WI38 (cell line): ENCODE results near the gene COL13A1.

Experiments
- H3K4me3 ChIP-seq: 2 replicates; pipeline ENCODE4 v1.5.1; 2011; ENCODE audit warnings: low read depth, mild to moderate bottlenecking, control low read depth, low read length
- CTCF ChIP-seq: IDR thresholded peaks from 2 replicates; pipeline ENCODE4 v1.5.1; 2012; ENCODE audit warnings: low read depth, mild to moderate bottlenecking, control low read depth, low read length

COL13A1 gene

GRCh38 chr10:69878951-69879350 is 77.2 kb downstream of the COL13A1 start:
- no peak overlapping the region for H3K4me3 ChIP-seq
- TF ChIP-seq CTCF = no peak

- TF ChIP-seq CTCF = no peak
- H3K4me3 ChIP-seq = no peak overlapping the region
These were observed 78.0 kb downstream of the COL13A1 start for GRCh38 chr10:69879634-69880257.

GRCh38 chr10:69880301-69881081 is 78.8 kb downstream of the COL13A1 start:
- TF ChIP-seq CTCF = no peak
- H3K4me3 ChIP-seq = no peak overlapping the region

- no peak overlapping the region for H3K4me3 ChIP-seq
- no peak for TF ChIP-seq CTCF
These were observed 79.5 kb downstream of the COL13A1 start for GRCh38 chr10:69881202-69881601.

- no peak for TF ChIP-seq CTCF
- H3K4me3 ChIP-seq = no peak overlapping the region
These were observed 81.8 kb downstream of the COL13A1 start for GRCh38 chr10:69883310-69884023.

- no peak for TF ChIP-seq CTCF
- H3K4me3 ChIP-seq = no peak overlapping the region
These were observed 82.3 kb downstream of the COL13A1 start for GRCh38 chr10:69884024-69884367.

GRCh38 chr10:69884686-69885085 is 83.0 kb downstream of the COL13A1 start:
- no peak overlapping the region for H3K4me3 ChIP-seq
- no peak for TF ChIP-seq CTCF
